ENCODE results near the gene STAB1.

STAB1 gene, protein sequence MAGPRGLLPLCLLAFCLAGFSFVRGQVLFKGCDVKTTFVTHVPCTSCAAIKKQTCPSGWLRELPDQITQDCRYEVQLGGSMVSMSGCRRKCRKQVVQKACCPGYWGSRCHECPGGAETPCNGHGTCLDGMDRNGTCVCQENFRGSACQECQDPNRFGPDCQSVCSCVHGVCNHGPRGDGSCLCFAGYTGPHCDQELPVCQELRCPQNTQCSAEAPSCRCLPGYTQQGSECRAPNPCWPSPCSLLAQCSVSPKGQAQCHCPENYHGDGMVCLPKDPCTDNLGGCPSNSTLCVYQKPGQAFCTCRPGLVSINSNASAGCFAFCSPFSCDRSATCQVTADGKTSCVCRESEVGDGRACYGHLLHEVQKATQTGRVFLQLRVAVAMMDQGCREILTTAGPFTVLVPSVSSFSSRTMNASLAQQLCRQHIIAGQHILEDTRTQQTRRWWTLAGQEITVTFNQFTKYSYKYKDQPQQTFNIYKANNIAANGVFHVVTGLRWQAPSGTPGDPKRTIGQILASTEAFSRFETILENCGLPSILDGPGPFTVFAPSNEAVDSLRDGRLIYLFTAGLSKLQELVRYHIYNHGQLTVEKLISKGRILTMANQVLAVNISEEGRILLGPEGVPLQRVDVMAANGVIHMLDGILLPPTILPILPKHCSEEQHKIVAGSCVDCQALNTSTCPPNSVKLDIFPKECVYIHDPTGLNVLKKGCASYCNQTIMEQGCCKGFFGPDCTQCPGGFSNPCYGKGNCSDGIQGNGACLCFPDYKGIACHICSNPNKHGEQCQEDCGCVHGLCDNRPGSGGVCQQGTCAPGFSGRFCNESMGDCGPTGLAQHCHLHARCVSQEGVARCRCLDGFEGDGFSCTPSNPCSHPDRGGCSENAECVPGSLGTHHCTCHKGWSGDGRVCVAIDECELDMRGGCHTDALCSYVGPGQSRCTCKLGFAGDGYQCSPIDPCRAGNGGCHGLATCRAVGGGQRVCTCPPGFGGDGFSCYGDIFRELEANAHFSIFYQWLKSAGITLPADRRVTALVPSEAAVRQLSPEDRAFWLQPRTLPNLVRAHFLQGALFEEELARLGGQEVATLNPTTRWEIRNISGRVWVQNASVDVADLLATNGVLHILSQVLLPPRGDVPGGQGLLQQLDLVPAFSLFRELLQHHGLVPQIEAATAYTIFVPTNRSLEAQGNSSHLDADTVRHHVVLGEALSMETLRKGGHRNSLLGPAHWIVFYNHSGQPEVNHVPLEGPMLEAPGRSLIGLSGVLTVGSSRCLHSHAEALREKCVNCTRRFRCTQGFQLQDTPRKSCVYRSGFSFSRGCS (N-terminal part only)

DNA sequence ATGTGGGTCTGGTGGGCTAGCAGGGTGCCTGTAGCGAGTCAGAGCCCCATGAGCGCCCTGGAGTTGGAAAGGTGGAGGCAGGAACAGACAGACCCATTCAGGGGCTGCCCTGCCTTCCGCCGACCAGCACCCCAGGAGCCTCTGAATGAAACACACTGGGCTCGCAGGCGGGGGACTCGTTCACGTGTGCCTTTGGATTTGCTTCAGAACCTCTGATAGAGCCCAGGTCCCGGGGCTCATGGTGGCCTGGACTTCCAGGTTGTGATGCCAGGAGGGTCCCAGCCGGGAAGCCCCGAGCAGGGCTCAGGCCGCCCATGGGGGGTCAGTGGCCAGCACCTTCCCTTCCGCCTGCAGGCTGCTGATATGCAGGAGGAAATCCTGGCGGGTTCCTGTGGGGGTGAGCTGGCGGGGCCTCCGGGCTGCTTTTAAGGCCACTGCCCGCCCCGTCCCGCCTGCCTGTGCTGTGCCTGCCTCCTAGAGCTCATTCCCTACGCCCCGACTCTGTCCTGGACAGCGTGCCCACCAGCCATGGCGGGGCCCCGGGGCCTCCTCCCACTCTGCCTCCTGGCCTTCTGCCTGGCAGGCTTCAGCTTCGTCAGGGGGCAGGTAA is at the start of gene STAB1:
Gene STAB1, plus strand, starts transcription at position 453 of the 610 bp plus-strand sequence. Its CDS starts 76 bp downstream, at position 529.
- FAIRE-seq (no peak), DNase-seq (ENCODE audit: insufficient read length, low spot score) (no peak)

DNA sequence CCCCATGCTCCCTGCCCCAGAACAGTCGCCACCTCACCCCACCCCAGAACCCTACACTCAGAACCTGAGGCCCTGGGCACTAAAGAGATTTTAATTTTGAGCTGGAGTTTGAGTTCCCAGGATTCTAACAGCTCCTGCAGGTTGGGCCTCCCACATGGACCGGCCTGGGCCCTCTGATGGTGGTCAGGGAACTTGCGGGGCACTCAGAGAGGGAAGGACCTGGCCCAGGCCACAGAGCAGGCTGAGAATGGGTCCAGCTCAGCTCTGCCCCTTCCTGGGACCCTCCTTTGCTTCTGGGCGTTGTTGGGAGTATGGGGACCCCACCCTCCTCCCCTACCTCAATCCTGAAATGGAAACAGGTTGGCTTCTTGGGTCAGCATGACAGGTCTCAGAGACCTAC is 49.1 kb upstream of the STAB1 start:
- no peak for DNase-seq (ENCODE audit: insufficient read length, low spot score)
- no peak for FAIRE-seq

DNA sequence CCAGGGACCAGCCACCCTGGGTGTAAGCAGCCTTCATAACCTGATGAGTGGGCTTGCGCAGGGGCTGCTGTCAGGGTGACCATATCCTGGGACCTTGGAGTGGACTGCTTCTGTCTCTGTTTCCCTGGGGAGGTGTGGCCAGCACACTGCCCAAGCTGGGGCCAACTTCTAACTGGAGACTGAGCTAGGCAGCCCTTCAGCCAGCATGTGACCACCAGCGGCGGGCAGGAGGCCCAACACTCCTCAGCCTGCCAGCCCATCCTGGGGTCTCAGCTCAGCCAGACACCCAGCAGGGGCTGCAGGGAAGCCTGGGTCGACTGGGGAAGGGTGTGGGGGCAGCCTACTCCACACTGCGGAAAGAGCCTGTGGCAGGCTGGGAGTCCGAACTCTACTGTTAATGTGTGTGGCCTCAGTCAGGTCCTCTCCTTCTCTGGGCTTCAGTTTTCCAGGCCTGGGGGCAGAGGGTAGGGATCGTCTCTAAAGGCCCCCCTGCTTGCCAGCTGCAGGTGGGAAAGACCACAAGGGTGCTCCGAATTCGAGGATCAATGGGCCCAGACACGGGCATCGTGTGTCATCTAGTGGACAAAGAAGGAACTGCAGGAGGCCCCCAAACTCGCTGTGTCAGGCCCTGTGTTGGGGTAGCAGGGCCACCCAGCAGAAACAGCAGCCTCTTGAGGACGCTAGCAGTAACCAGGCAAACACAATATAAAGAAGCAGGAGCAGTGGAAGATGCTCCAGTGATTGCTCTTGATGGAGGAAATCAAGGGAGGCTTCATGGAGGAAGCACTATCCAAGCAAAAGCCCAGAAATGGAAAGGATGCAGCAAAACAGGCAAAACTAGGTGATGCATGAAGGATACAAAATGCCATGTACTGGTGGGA is 48.3 kb upstream of the STAB1 start:
- DNase-seq (ENCODE audit: insufficient read length, low spot score) (peak; percentile 73), FAIRE-seq (peak; percentile 28)

DNA sequence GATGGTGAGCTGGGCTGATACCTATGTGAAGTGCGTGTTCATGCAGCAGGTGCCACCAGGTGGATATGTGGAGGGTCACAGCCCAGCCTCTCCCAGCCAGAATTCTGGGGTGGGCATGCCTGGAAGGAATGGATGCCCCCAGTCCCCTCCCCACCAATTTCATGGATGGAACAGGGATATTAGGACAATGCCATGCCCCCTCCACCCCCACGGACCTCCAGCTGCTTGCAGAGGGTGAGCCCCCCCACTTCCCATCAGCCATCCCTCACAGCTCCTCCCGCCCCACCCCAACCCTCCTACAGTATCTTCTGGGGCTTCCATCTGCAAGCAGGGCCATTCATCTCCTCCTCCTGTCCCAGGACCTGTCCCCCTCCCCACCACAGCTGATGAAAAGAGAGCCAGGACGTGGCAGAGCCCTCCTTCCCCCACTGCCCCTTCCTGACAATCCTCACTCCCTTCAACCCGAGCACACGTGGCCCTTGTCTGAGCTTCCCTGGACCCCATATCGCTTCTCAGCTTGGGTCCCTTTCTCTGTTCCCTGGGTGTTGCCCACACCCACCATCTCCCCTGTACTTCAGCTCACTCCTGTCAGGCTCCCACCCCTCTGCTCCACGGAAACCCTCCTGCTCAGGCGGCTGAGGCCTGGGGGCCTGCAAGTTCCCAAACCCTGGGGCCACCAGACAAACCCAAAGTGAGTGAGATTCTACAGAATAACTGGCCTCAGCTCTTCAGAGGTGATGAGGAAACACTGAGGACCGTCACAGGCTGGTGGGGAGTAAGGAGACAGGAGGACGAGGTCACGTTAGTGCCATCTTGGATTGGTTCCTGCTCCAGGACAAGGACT is 47.4 kb upstream of the STAB1 start:
- FAIRE-seq (no peak), DNase-seq (ENCODE audit: insufficient read length, low spot score) (no peak)

DNA sequence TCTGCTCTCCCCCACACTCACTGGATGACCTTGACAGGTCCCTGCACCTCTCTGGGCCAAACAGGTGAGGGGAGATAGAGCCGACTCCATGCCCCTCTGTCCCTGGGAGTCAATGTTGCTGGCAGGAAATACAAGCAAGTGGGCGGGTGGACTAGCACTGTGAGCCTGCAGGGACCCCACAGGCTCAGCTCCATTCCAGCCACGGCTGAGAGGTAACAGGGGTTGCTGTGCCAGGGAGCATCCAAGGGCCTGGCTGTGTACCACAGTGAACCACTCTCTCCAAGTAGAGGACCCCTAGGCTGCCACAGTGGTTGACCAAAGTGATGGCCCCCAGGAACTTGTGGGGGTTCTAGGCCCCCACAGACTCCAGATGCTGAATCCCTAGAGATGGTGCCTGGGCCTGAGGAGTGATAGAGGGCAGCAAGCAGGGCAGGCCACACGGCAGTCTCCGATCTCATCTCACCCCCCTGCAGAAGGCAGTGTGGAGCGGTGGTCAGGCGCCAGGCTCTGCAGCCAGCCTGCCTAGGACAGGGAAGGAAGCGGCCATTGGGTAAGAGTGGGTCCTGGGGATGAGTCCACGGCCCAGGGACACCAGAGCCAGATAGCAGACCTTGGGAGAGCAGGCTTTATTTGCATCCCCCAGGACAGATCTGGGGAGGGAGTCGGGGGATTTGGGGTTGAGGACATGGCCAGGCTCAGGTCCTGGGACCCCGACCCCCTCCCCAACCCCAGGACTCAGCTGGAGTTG is 44.5 kb upstream of the STAB1 start:
- FAIRE-seq: no peak

DNA sequence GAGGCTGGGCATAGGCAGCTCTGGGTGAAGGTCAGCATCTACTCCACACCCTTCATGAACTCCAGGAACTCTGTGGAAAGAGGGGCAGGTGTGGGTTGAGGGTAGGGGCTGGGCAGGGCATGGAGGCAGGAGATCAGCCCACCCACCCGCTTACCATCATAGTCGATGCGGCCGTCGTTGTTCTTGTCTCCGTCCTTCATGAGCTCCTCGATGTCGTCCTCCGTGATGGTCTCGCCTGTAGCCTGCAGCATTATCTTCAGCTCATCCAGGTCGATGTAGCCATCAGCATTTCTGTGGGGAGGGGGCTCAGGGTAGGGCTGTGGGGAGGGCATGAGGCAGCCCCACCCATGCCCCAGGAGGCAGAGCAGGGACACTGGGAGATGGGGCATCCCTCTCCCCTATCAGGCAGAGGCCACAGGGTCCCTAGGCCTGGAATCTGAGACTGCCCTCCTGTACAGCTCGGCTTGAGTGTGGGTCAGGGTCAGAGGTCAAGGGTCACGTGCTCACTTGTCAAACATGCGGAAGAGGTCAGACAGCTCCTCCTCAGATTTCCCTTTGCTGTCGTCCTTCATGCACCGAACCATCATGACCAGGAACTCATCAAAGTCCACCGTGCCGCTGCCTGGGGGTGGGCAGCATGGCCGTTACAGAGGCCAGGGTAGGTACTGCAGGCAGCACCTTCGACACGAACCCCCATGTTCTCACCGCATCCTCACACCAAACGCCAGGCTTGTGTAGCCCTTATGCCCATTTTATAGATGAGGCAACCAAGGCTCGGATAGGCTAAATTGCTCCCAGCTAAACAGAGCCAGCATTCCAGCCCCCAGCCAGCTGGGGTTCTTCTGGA is 43.7 kb upstream of the STAB1 start:
- DNase-seq (ENCODE audit: insufficient read length, low spot score) (no peak), FAIRE-seq (peak; percentile 48)

More for the DNA sequence above, 44.5 kb upstream of the STAB1 start:
- no peak for DNase-seq (ENCODE audit: insufficient read length, low spot score)

DNA sequence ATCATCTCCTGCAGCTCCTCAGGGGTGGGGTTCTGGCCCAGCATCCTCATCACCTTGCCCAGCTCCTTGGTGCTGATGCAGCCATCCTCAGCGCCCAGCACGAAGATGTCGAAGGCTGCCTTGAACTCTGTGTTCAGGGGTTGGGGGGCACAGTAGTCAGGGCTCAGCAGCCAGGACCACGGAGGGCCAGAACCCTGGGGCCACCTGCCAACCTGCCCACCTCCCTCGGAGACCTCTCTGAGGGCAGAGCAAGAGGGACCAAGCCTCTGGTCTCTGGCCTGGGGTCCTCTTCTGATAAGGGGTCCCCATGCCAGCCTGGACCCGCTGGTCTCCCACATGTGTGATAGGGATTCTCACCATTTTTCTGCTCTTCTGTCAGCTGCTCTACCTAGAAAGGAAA is 43.0 kb upstream of the STAB1 start:
- DNase-seq (ENCODE audit: insufficient read length, low spot score): no peak
- FAIRE-seq: no peak

DNA sequence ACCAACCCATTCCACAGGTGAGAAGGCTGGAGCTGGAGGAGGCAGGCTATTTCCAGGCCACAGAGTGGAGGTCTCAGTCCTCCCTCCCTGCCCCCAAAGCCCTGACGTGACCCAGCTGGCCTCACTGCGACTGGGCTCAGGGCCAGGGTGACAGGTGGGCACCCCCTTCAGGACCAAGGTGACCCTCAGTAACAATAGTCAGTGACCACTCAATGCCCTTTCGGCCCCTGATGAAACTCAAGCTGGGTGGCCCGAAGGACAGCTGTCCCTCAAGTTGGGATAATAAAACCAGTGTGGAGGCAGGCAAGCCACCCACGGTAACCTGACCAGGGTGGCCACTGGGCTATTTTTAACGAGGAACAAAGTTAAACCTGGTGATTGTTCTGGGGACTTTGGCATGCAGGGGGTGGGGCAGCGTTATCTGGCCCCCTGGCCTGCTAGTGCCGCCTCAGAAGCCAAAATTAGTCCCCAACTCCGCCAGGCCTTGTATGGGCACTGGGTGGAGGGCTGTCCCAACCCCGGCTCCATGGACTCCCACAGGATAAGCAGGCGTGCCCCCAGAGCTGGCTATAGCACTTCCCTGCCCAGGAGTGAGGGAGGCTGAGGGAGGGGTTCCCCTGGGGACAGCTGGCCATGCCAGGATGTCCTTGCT is 42.4 kb upstream of the STAB1 start:
- FAIRE-seq (no peak), DNase-seq (ENCODE audit: insufficient read length, low spot score) (no peak)

DNA sequence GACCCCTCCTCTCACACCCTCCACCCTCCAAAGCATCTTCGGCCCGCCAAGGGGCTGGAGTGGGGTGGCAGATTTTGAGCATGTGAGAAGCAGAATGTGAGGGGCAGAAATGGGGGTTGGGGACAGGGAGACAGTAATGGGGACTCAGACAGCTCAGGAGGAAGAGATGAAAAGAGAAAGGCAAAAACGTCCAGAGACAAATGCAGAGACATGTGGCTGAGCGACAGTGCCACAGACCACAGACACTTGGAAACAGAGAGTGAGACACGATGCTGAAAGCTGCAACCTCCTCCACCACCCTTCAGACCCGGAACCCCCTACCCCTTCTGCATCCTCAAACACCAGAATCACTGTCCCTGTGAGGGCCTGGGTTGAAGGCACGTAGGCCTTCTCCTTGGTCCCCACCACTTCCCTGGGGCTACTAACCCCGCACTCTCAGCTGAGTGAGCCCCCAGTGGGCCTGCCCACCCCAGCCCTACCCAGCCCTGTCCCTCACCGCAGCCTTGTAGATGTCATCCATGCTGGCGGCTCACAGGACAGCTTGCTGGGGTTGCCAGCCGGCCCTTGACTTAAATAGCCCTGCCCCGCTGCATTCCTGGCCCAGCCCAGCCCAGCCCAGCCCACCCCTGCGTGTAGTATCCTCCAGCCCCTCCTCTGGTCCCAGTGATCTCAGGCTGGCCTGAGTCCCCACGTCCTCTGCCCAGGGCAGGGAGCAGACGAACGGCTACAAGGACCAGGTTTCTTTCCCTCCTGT is 41.5 kb upstream of the STAB1 start, which contains the start of gene TNNC1:
Gene TNNC1, minus strand, starts transcription at position 546 of the 754 bp plus-strand sequence. Its CDS starts 26 bp downstream, at position 520.
- FAIRE-seq (peak; percentile 51), DNase-seq (ENCODE audit: insufficient read length, low spot score) (no peak)

DNA sequence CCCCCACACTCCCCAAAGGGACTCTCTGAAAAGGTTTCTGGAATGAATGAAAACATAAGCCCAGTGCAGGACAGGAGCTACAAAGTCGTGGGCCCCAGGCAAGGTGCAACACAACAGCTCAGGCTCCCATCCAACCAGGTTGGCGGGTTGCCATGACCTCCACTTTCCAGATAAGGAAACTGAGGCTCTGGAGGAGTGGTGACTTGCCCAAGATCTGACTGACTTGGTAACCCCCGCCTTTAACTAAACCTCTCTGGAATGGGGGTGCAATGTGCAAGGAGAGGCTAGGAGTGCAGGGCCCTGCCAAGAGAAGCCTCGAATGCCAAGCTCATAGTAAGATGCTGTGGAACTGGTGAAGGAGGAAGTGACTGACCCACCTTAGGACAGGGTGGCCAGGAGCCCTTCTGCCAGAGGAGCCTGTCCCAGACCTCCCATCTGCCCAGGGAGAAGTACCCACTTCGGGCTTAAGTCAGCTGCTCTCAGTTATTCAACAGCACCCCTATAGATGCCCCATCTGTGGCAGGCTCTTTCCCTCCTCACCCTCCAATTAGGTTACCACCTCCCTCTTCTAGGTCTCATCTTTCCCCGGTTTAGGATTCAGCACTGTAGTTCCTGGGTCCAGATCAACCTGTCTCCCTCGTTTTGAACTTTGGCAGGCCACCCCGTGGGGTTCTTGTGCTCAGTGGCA is 40.7 kb upstream of the STAB1 start:
- DNase-seq (ENCODE audit: insufficient read length, low spot score): no peak
- FAIRE-seq: no peak

DNA sequence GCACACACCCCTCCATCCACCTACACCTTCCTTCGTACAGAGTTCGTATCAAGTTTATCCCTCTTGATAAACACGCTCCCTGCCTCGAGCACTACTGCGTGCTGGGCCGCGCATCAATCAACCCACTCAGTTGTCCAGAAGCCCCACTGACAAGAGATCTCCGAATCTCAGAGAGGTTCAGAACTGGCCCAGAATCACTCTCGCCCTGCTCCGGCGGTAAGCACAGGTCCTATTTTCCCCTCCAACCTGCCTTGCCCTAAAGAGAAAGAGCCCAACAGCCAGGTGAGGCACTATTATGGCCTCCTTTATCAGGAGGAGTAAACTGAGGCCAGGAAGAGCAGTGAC is 40.2 kb upstream of the STAB1 start:
- DNase-seq (ENCODE audit: insufficient read length, low spot score): no peak
- FAIRE-seq: no peak

DNA sequence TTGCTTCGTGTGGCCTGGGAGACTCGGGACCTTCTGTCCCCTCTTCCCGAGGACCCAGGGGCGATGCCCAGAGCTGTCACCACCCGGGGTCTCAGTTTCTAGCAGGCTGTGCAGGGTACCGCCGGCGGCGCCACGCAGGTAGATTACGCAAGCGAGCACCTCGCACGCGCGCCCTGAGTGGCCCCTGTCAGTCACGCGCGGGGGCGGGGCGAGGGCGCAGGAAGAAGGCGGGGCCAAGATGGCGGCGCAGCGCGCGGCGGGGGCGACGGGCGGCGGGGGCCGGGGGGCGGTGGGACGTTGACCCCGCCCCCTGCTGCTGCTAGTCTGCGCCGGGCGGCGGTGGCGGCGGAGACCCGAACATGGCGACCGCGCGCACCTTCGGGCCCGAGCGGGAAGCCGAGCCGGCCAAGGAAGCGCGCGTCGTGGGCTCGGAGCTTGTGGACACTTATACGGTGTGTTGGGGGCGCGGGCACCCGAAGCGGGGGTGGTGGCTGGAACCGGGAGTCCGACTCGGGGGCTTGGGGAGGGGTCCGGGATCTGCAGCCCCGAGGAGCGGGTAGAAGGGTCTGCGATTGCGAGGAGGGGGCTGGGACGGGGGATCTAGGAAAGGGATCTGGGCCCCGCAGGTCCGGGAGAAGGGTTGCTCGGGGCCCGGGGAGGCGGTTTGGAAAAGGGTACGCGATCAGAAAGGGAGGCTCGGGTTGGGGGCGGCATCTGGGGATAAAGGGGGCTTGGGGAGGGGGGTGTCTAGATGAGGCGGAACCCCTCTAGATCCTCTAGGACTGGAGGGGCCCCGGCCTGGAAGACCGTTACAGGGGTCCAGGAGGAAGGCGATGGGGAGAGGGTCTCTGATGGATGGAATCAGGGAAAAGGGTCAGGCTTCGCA is 39.6 kb upstream of the STAB1 start, which contains the start of gene NISCH:
Gene NISCH, plus strand, starts transcription at position 322 of the 886 bp plus-strand sequence. Its CDS starts 38 bp downstream, at position 360.
- DNase-seq (ENCODE audit: insufficient read length, low spot score): peak; percentile 81
- peak; percentile 89 for FAIRE-seq

DNA sequence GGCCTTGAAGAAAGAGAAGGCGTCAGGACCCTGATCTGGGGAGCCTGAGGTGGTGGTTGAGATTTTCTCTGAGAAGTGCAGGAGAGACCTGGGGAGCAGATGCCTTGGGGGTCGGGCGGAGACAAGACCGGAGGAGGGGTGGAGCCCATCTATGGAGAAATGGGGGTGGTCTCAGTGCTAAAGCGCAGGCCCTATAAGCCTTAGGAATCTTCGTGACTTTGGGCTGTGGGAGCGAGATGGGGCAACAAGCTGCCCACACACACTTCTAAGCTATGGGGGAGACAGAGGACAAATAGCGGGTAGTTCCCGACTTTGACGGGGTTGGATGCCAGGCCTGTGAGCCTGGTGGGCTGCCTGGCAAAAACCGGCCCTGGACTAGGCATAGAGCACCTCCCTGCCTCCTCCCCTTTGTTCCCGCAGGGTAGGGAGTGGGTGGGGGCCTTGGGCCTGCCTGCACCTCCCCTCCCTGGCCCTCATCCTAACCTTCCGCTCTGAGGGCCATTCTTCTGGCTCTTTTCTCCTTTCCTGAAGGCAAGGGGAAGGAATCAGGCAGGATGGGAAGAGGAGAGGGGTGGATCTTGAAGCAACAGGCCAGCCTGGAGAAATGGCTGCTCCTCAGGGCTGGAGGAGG is 38.9 kb upstream of the STAB1 start:
- DNase-seq (ENCODE audit: insufficient read length, low spot score): no peak
- FAIRE-seq: peak; percentile 73

DNA sequence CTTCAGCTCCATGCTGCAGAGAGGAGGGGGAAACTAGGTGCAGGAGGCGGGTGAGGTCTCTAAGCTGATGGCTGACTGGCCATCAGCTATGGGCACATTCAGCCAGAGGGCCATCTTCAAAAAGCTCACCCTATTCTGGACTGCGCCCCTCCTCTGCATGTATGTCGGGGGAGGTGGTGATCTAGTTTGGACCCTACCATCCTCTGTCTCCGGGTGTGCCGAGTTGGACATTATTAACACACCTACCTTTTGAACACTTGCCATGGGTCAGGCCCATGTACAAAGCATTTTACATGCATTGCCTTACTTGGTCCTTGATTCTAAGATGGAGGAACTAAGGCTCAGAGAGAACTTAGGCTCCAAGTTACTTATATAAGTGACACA is 38.3 kb upstream of the STAB1 start:
- FAIRE-seq: no peak
- no peak for DNase-seq (ENCODE audit: insufficient read length, low spot score)
